Measurements from ENCODE around the gene CDADC1.

GRCh38 chr13:49300276-49300675 is 52.6 kb downstream of the CDADC1 start:
- no peak for TF ChIP-seq REST (IDR thresholded peaks at IDR 0.05)
- no peak for TF ChIP-seq MAX (IDR thresholded peaks at IDR 0.05)
- no peak for TF ChIP-seq CTCF (IDR thresholded peaks at IDR 0.05; ENCODE audit: low read depth, low read length, missing input control)
- no peak for TF ChIP-seq ZBTB33 (IDR thresholded peaks at IDR 0.05)
- TF ChIP-seq RAD21 (IDR thresholded peaks at IDR 0.05) = no peak
- no peak for TF ChIP-seq SP1 (IDR thresholded peaks at IDR 0.05)
- TF ChIP-seq YY1 (IDR thresholded peaks at IDR 0.05) = no peak
- TF ChIP-seq HNF4A (conservative IDR thresholded peaks at IDR 0.05) = no peak
